H1 (cell line): ENCODE data around the gene SH3RF3. TPM values are rescaled to one million over a fixed set of nuclear protein-coding genes. Genes with fewer than 3 reads are reported as not detected.

Experiments used
- CTCF ChIA-PET: fragments of 300-600 bp; sonication (Branson Sonifier 250); formaldehyde crosslinking; loops from one replicate; lab custom pipeline; 2021; ENCODE audit not compliant: partially characterized antibody; lab: Charles Lee
- POLR2A ChIA-PET: fragments of 300-600 bp; sonication (Branson Sonifier 250); formaldehyde crosslinking; loops from one replicate; lab custom pipeline; 2021; ENCODE audit warnings: inconsistent platforms; ENCODE audit not compliant: partially characterized antibody; lab: Charles Lee
- DNase-seq, 2 experiments: peaks; one replicate each; pipeline versions ENCODE4 v3.0.0 to v3.0.0-alpha.2; 2010 to 2022; ENCODE audit warnings: low spot score in 2 of 2, low read depth in 1 of 2, mixed read lengths in 1 of 2
- FAIRE-seq: peaks from 2 replicates; lab custom pipeline; 2011; peaks lifted over from hg19 to GRCh38; lab: Jason Lieb, UNC
- H2AFZ ChIP-seq: 2 replicates; pipeline ENCODE4 v1.8.1; 2012; ENCODE audit warnings: low read length, inconsistent platforms
- H2AK5ac ChIP-seq: 2 replicates; pipeline ENCODE4 v1.6.1; 2013; ENCODE audit warnings: low read depth, low read length
- H2BK120ac ChIP-seq: replicated peaks from 2 replicates; pipeline ENCODE3; 2013; ENCODE audit warnings: low read depth, low read length, inconsistent platforms
- H2BK12ac ChIP-seq: 2 replicates; pipeline ENCODE4 v1.6.1; 2013; ENCODE audit warnings: low read depth, low read length
- H2BK15ac ChIP-seq: 2 replicates; pipeline ENCODE4 v1.6.1; 2013; ENCODE audit warnings: low read length
- H2BK20ac ChIP-seq: 2 replicates; pipeline ENCODE4 v1.6.1; 2013; ENCODE audit warnings: low read length
- H2BK5ac ChIP-seq: 2 replicates; pipeline ENCODE4 v1.6.1; 2013; ENCODE audit warnings: low read depth, low read length
- H3K14ac ChIP-seq: 2 replicates; pipeline ENCODE4 v1.6.1; 2013; ENCODE audit warnings: inconsistent platforms; ENCODE audit not compliant: insufficient read length
- H3K18ac ChIP-seq: 2 replicates; pipeline ENCODE4 v1.6.1; 2013; ENCODE audit warnings: low read length; ENCODE audit errors: extremely low read depth
- H3K23ac ChIP-seq: 2 replicates; pipeline ENCODE4 v1.6.1; 2013; ENCODE audit warnings: inconsistent platforms; ENCODE audit not compliant: insufficient read length
- H3K23me2 ChIP-seq: 2 replicates; pipeline ENCODE4 v1.6.1; 2013; ENCODE audit warnings: low read depth, low read length
- H3K27ac ChIP-seq: 2 replicates; pipeline ENCODE4 v1.6.1; 2011; ENCODE audit warnings: low read depth, low read length, inconsistent platforms
- H3K27me3 ChIP-seq, 4 experiments: replicated peaks in 1 of 4; 1 replicate in 1 of 4; 2 replicates in 3 of 4; pipeline versions ENCODE4 v1.6.1 to v1.8.1; 2011 to 2013; ENCODE audit warnings: low read length in 3 of 4, mild to moderate bottlenecking in 3 of 4, inconsistent platforms in 2 of 4, mixed read lengths in 2 of 4, moderate library complexity in 1 of 4; ENCODE audit not compliant: control insufficient read depth in 3 of 4, insufficient read depth in 3 of 4; ENCODE audit errors: extremely low read depth in 1 of 4
- H3K36me3 ChIP-seq, 4 experiments: 2 replicates each; pipeline versions ENCODE4 v1.6.1 to v1.8.1; 2011 to 2013; ENCODE audit warnings: mild to moderate bottlenecking in 4 of 4, low read length in 3 of 4, moderate library complexity in 2 of 4, control low read depth in 1 of 4, inconsistent platforms in 1 of 4; ENCODE audit not compliant: insufficient read depth in 4 of 4, control insufficient read depth in 2 of 4
- H3K4ac ChIP-seq: replicated peaks from 2 replicates; pipeline ENCODE3; 2013; ENCODE audit warnings: low read length, low read depth, mixed read lengths, inconsistent platforms; ENCODE audit not compliant: insufficient read length
- H3K4me1 ChIP-seq, 4 experiments: replicated peaks in 1 of 4; 1 replicate in 1 of 4; 2 replicates in 3 of 4; pipeline versions ENCODE4 v1.6.1 to v1.8.1; 2011 to 2013; ENCODE audit warnings: low read length in 3 of 4, inconsistent platforms in 2 of 4, mixed read lengths in 1 of 4; ENCODE audit not compliant: insufficient read depth in 4 of 4, control insufficient read depth in 3 of 4
- H3K4me2 ChIP-seq, 2 experiments: 2 replicates each; pipeline versions ENCODE4 v1.6.1 to v1.8.1; 2011 to 2013; ENCODE audit warnings: low read depth in 2 of 2, low read length in 2 of 2, control low read depth in 1 of 2, inconsistent platforms in 1 of 2, mild to moderate bottlenecking in 1 of 2; ENCODE audit not compliant: insufficient read depth in 1 of 2
- H3K4me3 ChIP-seq, 4 experiments: fragments of 200-600, 300-600 bp in 1 of 4; sonication (generic), shearing (Covaris generic), sonication (Bioruptor Twin) in 1 of 4; 2 replicates each; pipeline versions ENCODE4 v1.5.1 to v1.8.1; 2011 to 2016; ENCODE audit warnings: low read length in 4 of 4, low read depth in 3 of 4, control low read depth in 2 of 4, inconsistent platforms in 2 of 4, mild to moderate bottlenecking in 2 of 4, mixed read lengths in 1 of 4, moderate library complexity in 1 of 4; ENCODE audit not compliant: insufficient read depth in 2 of 4; ENCODE audit errors: extremely low read depth in 1 of 4
- H3K56ac ChIP-seq: replicated peaks from 2 replicates; pipeline ENCODE3; 2013; ENCODE audit warnings: low read depth, mild to moderate bottlenecking, mixed read lengths, low read length, inconsistent platforms; ENCODE audit not compliant: insufficient read length
- H3K79me1 ChIP-seq: 2 replicates; pipeline ENCODE4 v1.6.1; 2013; ENCODE audit warnings: low read depth, low read length, control low read depth
- H3K79me2 ChIP-seq, 2 experiments: 2 replicates each; pipeline versions ENCODE4 v1.6.1 to v1.8.1; 2012 to 2013; ENCODE audit warnings: low read length in 2 of 2, mild to moderate bottlenecking in 2 of 2, inconsistent platforms in 1 of 2; ENCODE audit not compliant: insufficient read depth in 2 of 2, control insufficient read depth in 1 of 2
- H3K9ac ChIP-seq, 4 experiments: replicated peaks in 1 of 4; 1 replicate in 1 of 4; 2 replicates in 3 of 4; pipeline versions ENCODE4 v1.6.1 to v1.8.1; 2011 to 2013; ENCODE audit warnings: low read depth in 3 of 4, low read length in 3 of 4, control low read depth in 2 of 4, mild to moderate bottlenecking in 2 of 4, moderate library complexity in 2 of 4, inconsistent platforms in 1 of 4; ENCODE audit errors: extremely low read depth in 1 of 4
- H3K9me3 ChIP-seq, 2 experiments: 2 replicates each; pipeline versions ENCODE4 v1.6.1 to v1.8.1; 2012 to 2013; ENCODE audit warnings: mild to moderate bottlenecking in 2 of 2, moderate library complexity in 2 of 2, control low read depth in 1 of 2, inconsistent platforms in 1 of 2, low read depth in 1 of 2, low read length in 1 of 2, mixed read lengths in 1 of 2; ENCODE audit not compliant: insufficient read depth in 2 of 2
- H4K20me1 ChIP-seq, 2 experiments: replicated peaks in 1 of 2; 2 replicates each; pipeline versions ENCODE3 to v1.8.1; 2011 to 2013; ENCODE audit warnings: inconsistent platforms in 2 of 2, low read length in 2 of 2, mild to moderate bottlenecking in 1 of 2; ENCODE audit not compliant: insufficient read depth in 2 of 2, control insufficient read depth in 1 of 2
- H4K5ac ChIP-seq: 2 replicates; pipeline ENCODE4 v1.6.1; 2013; ENCODE audit warnings: low read length, low read depth, mixed read lengths, inconsistent platforms; ENCODE audit not compliant: insufficient read length
- H4K8ac ChIP-seq: 2 replicates; pipeline ENCODE4 v1.8.0; 2013; ENCODE audit warnings: mild to moderate bottlenecking, moderate library complexity, low read length, inconsistent platforms; ENCODE audit not compliant: insufficient read depth; ENCODE audit errors: extremely low read depth
- H4K91ac ChIP-seq: replicated peaks from 2 replicates; pipeline ENCODE3; 2013; ENCODE audit warnings: low read length, mixed read lengths, inconsistent platforms; ENCODE audit not compliant: insufficient read length
- BCL11A ChIP-seq, 2 experiments: IDR thresholded peaks; one replicate each; pipeline ENCODE4 v1.6.1; 2011; ENCODE audit warnings: low read depth in 2 of 2, low read length in 2 of 2, mild to moderate bottlenecking in 2 of 2
- CBX8 ChIP-seq: fragments of 300-800, 300-1000 bp; sonication (generic); IDR thresholded peaks from 2 replicates; pipeline ENCODE4 v1.7.1; 2016; ENCODE audit warnings: low read depth, low read length, borderline replicate concordance
- CEBPB ChIP-seq: IDR thresholded peaks from 2 replicates; pipeline ENCODE4 v1.6.1; 2012; ENCODE audit warnings: low read depth, low read length
- HDAC6 ChIP-seq: IDR thresholded peaks from one replicate; pipeline ENCODE4 v1.7.1; 2012; ENCODE audit warnings: low read depth, mild to moderate bottlenecking, inconsistent platforms, low read length, moderate library complexity
- JUN ChIP-seq: IDR thresholded peaks from 2 replicates; pipeline ENCODE4 v1.6.1; 2011; ENCODE audit warnings: low read depth, mild to moderate bottlenecking, improper control_type of control experiment, low read length
- KDM5A ChIP-seq: fragments of 200-600 bp; IDR thresholded peaks from 2 replicates; pipeline ENCODE4 v1.7.1; 2012; ENCODE audit warnings: mild to moderate bottlenecking, low read length, inconsistent platforms, mixed read lengths
- POLR2AphosphoS5 ChIP-seq: IDR thresholded peaks from 2 replicates; pipeline ENCODE4 v1.6.1; 2011; ENCODE audit warnings: low read depth, low read length
- SAP30 ChIP-seq: fragments of 300-600 bp; sonication (generic); IDR thresholded peaks from 2 replicates; pipeline ENCODE4 v1.7.1; 2012; ENCODE audit warnings: low read length, moderate library complexity, mild to moderate bottlenecking, inconsistent platforms; ENCODE audit not compliant: insufficient read depth, insufficient replicate concordance
- SIRT6 ChIP-seq: IDR thresholded peaks from one replicate; pipeline ENCODE4 v1.7.1; 2012; ENCODE audit warnings: low read length, inconsistent platforms
- SIX5 ChIP-seq: IDR thresholded peaks from 2 replicates; pipeline ENCODE4 v1.6.1; 2011; ENCODE audit warnings: mild to moderate bottlenecking, low read depth, low read length
- ZNF274 ChIP-seq: IDR thresholded peaks from 2 replicates; pipeline ENCODE4 v1.7.0; 2012; ENCODE audit warnings: low read length, borderline replicate concordance; ENCODE audit errors: extremely low read depth
- WGBS, 2 experiments: shearing (Covaris generic) in 1 of 2; methylation state at CpG; one replicate each; pipeline versions ENCODE4 v1.1.6 to v1.1.7; 2013 to 2015; ENCODE audit warnings: low lambda C conversion rate in 2 of 2, mixed read lengths in 2 of 2, inconsistent platforms in 1 of 2, low coverage in 1 of 2, missing lambda C conversion rate in 1 of 2; ENCODE audit not compliant: insufficient replicate concordance in 2 of 2, insufficient coverage in 1 of 2, insufficient read length in 1 of 2; ENCODE audit errors: extremely low coverage in 1 of 2, missing lambda C conversion rate in 1 of 2; 5-methylcytosine and 5-hydroxymethylcytosine counted together
- polyA plus RNA-seq, 7 experiments: library from polyadenylated mRNA; depleted of rRNA in 3 of 7; stranded (reverse) in 5 of 7; unstranded in 2 of 7; fragments of >200 nt in 5 of 7; fragments of 200-250 nt in 2 of 7; gene quantifications; 1 replicate in 5 of 7; 2 replicates in 1 of 7; 4 replicates in 1 of 7; pipeline versions ENCODE4 v1.2.1 to v1.2.3, GENCODE V29; 2011 to 2013; ENCODE audit warnings: missing spikeins in 2 of 7, mixed read lengths in 2 of 7
- total RNA-seq: library from RNA; stranded (reverse); fragmentation: NEBNext Ultra II Directional; extraction: Animal tissue kit (Norgen Biotek cat#: 25700); gene quantifications from 2 replicates; pipeline ENCODE4 v1.2.1, GENCODE V29; 2021
- TF ChIP-seq, protein P1 (sequence below): IDR thresholded peaks from 2 replicates; pipeline ENCODE4 v1.6.1; 2011; ENCODE audit warnings: low read depth, mild to moderate bottlenecking, low read length; ENCODE audit not compliant: insufficient read depth

Gene SH3RF3
- total and polyA plus RNA-seq, 2 of the 8 experiments (the other 6 are each of a cell fraction or from before 2014, with no cell fraction given): 0.11 to 0.65 TPM

DNA sequence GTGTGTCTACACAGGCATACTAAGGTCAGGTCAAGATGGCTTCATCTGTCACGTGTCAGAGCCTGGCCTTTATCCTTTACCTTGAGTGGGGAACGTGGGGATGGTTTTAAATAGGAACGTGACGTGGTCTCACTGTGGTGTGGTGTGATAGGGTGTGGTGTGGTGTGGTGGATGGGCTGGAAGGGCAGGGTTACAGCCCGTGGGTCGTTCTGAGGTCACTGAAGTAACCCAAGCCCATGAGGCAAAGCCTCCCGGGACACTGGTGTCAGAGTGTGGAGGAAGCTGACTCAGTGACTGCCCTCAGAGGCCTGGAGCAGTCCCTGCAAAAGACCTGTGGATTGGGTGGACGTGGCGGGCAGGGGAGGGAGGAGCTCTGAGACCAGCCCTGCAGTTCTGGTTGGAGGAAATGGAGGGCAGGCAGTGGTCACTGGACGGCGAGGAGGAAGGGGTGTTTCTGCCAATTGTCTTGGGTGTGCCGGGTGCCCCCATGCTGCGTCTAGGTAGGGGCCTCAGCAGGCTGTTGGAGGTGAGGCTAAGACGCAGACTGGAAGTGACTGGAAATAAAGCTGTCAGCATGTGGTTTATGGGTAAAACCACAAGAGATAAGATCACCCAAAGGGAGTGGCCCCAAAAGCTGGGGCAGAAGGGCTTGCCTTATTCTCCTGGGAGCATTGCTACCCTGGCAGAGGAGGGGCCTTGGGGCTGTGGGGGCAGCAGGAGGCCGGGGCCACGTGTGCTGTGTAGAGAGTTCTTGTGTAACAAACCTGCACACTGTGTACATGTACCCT lies 84.8 kb downstream of the SH3RF3 start:
- no peak overlapping the region for H2BK120ac ChIP-seq
- 89% methylated on average over 16 of the region's 16 CpGs; no CpG with 5 or more reads in 1 of the 2 experiments for WGBS, 2 experiments
- peak overlapping the region; percentile 65; the same call in 1 of the 2 replicates for H2AK5ac ChIP-seq
- H3K79me1 ChIP-seq: no peaks in the 10 kb centered on the region
- no peak overlapping the region for H2AFZ ChIP-seq
- no peaks in the 10 kb centered on the region for H3K79me2 ChIP-seq
- no peak overlapping the region for H4K5ac ChIP-seq
- H2BK12ac ChIP-seq: no peak overlapping the region
- H3K27me3 ChIP-seq: no peaks in the 10 kb centered on the region; a peak in 1 of 7 replicates
- H2BK15ac ChIP-seq: 0 out of 2 replicates have a peak overlapping the region, but pooled peaks have one; percentile 2
- no peak overlapping the region for H2BK5ac ChIP-seq
- no peak overlapping the region for H3K56ac ChIP-seq
- H3K9ac ChIP-seq: no peak overlapping the region
- H3K9me3 ChIP-seq: no peaks in the 10 kb centered on the region
- H3K14ac ChIP-seq: no peak overlapping the region
- no peak overlapping the region for H3K23ac ChIP-seq
- no peak overlapping the region for H3K4me3 ChIP-seq
- ChIA-PET POLR2A (no interaction called here), CTCF (interaction anchor here (1.1 to 2.0 kb wide), 3 partner anchors 11 to 87 kb away, joined by 3 to 5 read pairs (median 3); no protein-coding TSS in a partner anchor)
- H3K4ac ChIP-seq: no peak overlapping the region
- no peaks in the 10 kb centered on the region for H3K36me3 ChIP-seq
- H4K91ac ChIP-seq: no peak overlapping the region
- H3K4me1 ChIP-seq: no peaks in the 10 kb centered on the region; a peak in 1 of 7 replicates
- no peak overlapping the region for H3K4me2 ChIP-seq
- no peak overlapping the region for H3K18ac ChIP-seq
- no peak overlapping the region for H3K27ac ChIP-seq
- no peak for FAIRE-seq
- no peaks in the 10 kb centered on the region for H3K23me2 ChIP-seq
- no peak overlapping the region for H2BK20ac ChIP-seq
- H4K20me1 ChIP-seq: no peaks in the 10 kb centered on the region
- TF ChIP-seq SIRT6 (no peak), CBX8 (no peak), JUN (no peak), SIX5 (no peak), BCL11A (IDR thresholded peaks at IDR 0.05; ENCODE audit: low read depth in 2 of 2, low read length in 2 of 2) (no peak), CEBPB (no peak), KDM5A (no peak), ZNF274 (no peak), HDAC6 (no peak), SAP30 (no peak), POLR2AphosphoS5 (no peak)
- TF ChIP-seq, protein P1, sequence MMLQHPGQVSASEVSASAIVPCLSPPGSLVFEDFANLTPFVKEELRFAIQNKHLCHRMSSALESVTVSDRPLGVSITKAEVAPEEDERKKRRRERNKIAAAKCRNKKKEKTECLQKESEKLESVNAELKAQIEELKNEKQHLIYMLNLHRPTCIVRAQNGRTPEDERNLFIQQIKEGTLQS: no peak
- no peak for DNase-seq
- H4K8ac ChIP-seq: no peak overlapping the region
